ENCODE measurements around the gene POU2AF2. TPM values are rescaled to one million over a fixed set of nuclear protein-coding genes. Genes with fewer than 3 reads are reported as not detected.
A peak's percentile ranks its signal among the peaks of the same experiment; 100 is the strongest.

Gene POU2AF2
- total RNA-seq, 4 donors from 2014 or later = 0.36 to 0.86 (median 0.51) TPM; not detected in 1

GRCh38 chr11:111326824-111327223, 81.3 kb downstream of the POU2AF2 start:
- no peak overlapping the region for H3K4me3 ChIP-seq
- no peaks in the 10 kb centered on the region for H3K36me3 ChIP-seq
- H3K27ac ChIP-seq = no peak overlapping the region
- TF ChIP-seq POLR2A (IDR thresholded peaks at IDR 0.05) (no peak), CTCF (IDR thresholded peaks at IDR 0.05 in 4 of 5, conservative IDR thresholded peaks at IDR 0.05 in 1 of 5) (no peak)
- no peak for ATAC-seq
- no peaks in the 10 kb centered on the region for H3K9me3 ChIP-seq
- H3K4me1 ChIP-seq = peaks cover 15 to 19% of the 10 kb centered on the region in 2 donors
- DNase-seq = no peak
- intact Hi-C loops (cut with DNase I; ENCODE audit: low total_unique reads) (no loop called here), in situ Hi-C loops (cut with MboI; ENCODE audit: low sequenced_read_pairs in 4 of 4) (no loop called here)
- H3K27me3 ChIP-seq = no peaks in the 10 kb centered on the region

GRCh38 chr11:111327908-111328624, 82.5 kb downstream of the POU2AF2 start:
- DNase-seq = peak; percentile 46 to 80
- Histone ChIP-seq H3K27ac (peak overlapping the region in 2 of 4 donors; percentile 28 to 49), H3K36me3 (no peaks in the 10 kb centered on the region), H3K9me3 (no peaks in the 10 kb centered on the region), H3K4me3 (no peak overlapping the region), H3K4me1 (peaks cover 15 to 25% of the 10 kb centered on the region in 2 donors), H3K27me3 (no peaks in the 10 kb centered on the region)
- intact Hi-C loops (cut with DNase I; ENCODE audit: low total_unique reads) = no loop called here
- peak; percentile 71 to 86 for ATAC-seq
- in situ Hi-C loops (cut with MboI; ENCODE audit: low sequenced_read_pairs in 4 of 4) = no loop called here
- no peak for TF ChIP-seq POLR2A (IDR thresholded peaks at IDR 0.05)
- no peak for TF ChIP-seq CTCF (IDR thresholded peaks at IDR 0.05 in 4 of 5, conservative IDR thresholded peaks at IDR 0.05 in 1 of 5)

GRCh38 chr11:111329306-111330204, 84.0 kb downstream of the POU2AF2 start:
- Histone ChIP-seq H3K27me3 (no peaks in the 10 kb centered on the region), H3K36me3 (no peaks in the 10 kb centered on the region), H3K4me3 (no peak overlapping the region), H3K27ac (no peak overlapping the region), H3K9me3 (no peaks in the 10 kb centered on the region), H3K4me1 (peaks cover 15 to 25% of the 10 kb centered on the region in 2 donors)
- in situ Hi-C loops (cut with MboI; ENCODE audit: low sequenced_read_pairs in 4 of 4) = no loop called here
- TF ChIP-seq CTCF (IDR thresholded peaks at IDR 0.05 in 4 of 5, conservative IDR thresholded peaks at IDR 0.05 in 1 of 5) (no peak), POLR2A (IDR thresholded peaks at IDR 0.05) (no peak)
- ATAC-seq (peak; percentile 20 to 32), DNase-seq (peak; percentile 37 to 55)
- intact Hi-C loops (cut with DNase I; ENCODE audit: low total_unique reads) = no loop called here

- intact Hi-C loops (cut with DNase I; ENCODE audit: low total_unique reads) = no loop called here
- no peak overlapping the region for H3K27ac ChIP-seq
- in situ Hi-C loops (cut with MboI; ENCODE audit: low sequenced_read_pairs in 4 of 4) = no loop called here
- peaks cover 15 to 25% of the 10 kb centered on the region in 2 donors for H3K4me1 ChIP-seq
- no peaks in the 10 kb centered on the region for H3K36me3 ChIP-seq
- no peak overlapping the region for H3K4me3 ChIP-seq
- TF ChIP-seq CTCF (IDR thresholded peaks at IDR 0.05 in 4 of 5, conservative IDR thresholded peaks at IDR 0.05 in 1 of 5) (no peak), POLR2A (IDR thresholded peaks at IDR 0.05) (no peak)
- no peaks in the 10 kb centered on the region for H3K27me3 ChIP-seq
- no peaks in the 10 kb centered on the region for H3K9me3 ChIP-seq
- DNase-seq = no peak
- ATAC-seq = no peak
These were observed 84.8 kb downstream of the POU2AF2 start for GRCh38 chr11:111330234-111330893.

All from gastrocnemius medialis (tissue), 4 donors.